ENCODE measurements around the gene HS2ST1.
"Not testable (repeated sequence)": the region's sequence is repeated elsewhere in the genome, so short reads cannot be mapped to it uniquely, and the experiment has no call there.

HS2ST1 gene

DNA sequence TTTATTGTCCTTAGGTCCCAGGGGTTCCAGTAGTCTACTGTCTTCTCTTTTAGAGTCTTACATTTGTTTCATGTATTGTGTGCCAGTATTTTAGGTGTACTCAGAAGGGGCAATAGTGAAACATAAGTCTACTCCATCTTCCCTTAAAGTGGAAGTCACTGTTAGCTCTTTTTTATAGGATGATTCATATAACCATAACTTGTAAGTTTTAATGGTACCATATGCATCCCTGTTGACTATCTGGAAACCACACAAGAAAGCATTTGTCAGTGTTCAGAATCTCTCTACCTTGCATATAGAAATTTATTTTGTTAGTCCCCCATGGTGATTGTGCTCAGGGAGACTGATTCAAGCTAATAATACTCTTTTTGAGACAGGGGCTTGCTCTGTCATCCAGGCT lies 149.9 kb downstream of the HS2ST1 start:
- DNase-seq (ENCODE audit: low read depth in 2 of 2), result no peak

DNA sequence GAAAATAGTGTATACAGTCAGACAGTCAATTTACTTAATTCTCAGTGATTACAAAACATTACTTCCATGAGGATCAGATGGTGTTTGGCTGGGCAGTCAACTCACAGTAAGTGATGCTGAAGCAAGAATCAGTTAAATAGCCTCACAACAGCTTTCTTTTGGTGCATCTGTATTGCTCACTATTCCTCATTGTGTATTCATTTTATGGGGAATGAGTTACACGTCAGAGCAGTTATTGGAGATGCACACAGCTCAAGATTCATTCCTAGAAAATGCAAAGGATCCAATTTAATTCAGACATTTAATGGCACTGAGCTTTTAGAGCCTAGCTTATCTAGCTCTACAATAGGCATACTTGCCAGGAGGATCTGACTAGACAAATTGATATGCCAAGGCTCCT lies 150.6 kb downstream of the HS2ST1 start:
- no peak for DNase-seq (ENCODE audit: low read depth in 2 of 2)

DNA sequence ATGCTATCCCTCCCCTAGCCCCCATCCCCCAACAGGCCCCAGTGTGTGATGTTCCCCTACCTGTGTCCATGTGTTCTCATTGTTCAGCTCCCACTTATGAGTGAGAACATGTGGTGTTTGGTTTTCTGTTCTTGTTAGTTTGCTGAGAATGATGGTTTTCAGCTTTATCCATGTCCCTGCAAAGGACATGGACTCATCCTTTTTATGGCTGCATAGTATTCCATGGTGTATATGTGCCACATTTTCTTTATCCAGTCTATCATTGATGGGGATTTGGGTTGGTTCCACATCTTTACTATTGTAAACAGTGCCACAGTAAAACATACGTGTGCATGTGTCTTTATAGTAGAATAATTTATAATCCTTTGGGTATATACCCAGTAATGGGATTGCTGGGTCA lies 152.3 kb downstream of the HS2ST1 start:
- not testable (repeated sequence) for DNase-seq (ENCODE audit: low read depth in 2 of 2)

DNA sequence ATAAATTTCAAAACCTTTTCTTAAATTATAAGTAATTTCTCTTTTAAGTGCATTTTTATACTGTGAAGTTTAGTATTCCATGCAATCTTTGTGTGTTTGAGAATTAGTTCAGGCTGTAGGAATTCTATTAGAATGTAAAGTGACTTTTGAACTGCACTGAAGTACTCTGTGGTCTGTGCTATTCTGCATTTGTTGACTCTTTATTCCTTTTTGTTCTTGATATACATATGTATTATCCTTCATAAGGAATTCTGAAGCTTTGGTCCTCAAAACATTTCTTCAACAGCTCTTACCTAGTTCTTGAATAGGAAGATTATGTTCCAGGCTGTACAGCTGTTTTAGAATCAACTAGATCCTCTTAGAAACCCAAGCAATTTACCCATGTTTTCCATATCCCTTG lies 158.0 kb downstream of the HS2ST1 start:
- DNase-seq (ENCODE audit: low read depth in 2 of 2), result no peak

DNA sequence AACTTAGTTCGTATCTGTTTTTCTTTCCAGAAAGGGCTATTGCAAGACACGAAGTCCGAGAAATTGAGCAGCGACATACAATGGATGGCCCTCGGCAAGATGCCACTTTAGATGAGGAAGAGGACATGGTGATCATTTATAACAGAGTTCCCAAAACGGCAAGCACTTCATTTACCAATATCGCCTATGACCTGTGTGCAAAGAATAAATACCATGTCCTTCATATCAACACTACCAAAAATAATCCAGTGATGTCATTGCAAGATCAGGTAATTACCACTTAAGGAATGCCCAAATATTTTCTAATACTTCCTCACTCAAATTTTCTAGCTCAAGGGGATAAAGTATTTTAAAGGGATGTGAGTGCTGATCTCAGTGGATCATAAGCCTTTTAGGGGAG lies 158.5 kb downstream of the HS2ST1 start:
- DNase-seq (ENCODE audit: low read depth in 2 of 2), result no peak

DNA sequence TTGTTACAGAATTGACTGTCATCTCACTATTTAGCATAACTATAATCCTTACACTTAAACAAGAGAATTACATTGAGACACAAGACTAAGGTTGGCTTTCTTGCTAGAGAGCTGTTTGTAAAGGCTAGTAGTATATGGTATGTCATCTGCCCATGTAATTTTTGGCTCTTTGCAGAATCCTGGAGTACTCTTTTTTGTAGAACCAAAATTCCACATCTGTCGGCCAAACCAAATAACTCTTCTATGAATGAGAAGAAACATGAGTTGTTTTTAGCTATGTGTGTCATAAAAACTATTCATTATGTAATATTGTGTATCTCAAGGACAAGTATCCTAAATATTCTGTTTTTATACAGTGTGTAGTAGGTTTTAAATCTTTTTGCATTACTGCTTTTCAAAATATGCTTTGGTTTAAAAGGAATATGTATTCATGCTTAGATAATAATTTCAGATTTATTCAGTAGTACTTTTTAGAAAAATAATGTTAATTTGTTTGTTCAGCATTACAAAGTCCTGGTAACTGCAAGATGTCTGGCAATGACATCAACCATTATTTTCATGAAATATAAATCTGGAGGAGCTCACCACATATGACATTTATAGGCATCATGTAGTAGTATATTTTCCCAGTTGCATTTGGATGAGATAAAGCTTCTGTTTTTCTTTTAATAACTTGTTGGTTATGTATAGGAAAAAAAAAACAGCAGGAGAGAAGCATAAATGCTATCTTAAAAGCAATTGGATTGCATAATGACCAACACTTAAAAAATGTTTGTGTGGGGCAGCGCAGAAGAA lies 159.8 kb downstream of the HS2ST1 start:
- no peak for DNase-seq (ENCODE audit: low read depth in 2 of 2)

DNA sequence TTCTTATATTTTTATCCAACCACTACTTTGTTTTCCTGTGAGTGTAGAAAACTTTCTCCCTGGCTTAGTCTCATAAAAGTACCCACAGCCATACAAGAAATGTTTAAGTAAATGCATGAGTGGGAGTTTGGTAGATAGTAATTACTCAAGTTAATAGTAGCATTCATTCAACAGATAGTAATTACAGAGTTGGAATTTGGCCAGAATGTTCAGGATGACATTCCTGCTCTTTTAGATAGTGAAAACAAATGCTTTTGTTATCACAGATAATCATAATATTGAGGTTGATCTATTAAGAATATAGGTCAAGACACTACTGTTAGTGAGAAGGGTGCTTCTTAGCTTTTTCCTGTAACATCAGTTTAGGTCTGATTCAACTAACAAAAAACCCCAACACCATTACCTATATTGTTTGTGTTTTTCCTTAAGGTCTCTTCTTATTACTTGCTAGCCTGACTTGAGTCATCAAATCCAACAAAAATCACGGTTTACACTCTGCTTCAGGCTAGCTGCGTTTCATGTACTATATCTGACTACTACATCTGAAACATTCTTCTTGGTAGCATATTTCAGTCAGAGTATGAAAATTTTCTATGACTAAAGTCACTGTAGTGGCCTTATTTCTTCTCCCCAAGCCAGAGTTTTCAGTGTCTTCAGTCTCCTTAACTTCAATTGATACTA lies 163.7 kb downstream of the HS2ST1 start:
- DNase-seq (ENCODE audit: low read depth in 2 of 2), result no peak

DNA sequence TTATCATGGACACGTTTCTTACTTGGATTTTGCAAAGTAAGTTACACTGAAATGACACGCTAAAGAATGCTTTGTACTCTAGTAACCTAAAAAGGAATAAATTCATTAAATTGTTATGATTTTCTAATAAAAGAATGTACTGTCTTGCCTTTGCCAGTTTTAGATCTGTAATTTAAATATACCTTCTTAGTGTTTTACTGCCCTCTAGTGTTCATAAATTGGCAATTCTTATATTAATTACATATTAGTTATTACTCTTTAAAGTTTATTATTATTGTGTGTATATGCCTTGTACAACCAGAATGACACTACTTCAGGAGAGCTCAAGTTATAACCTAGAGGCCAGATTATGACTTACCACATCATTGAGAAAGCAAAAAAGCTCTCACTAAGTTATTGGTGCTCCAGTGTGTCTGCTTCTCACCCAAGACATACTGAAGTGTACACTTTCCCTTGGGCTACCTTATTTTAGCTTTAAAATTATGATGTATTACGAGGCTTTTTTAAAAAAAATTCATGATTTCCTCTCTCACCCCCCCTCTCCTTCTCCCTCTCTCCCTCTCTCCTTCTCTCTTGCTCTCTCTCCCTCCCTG lies 169.9 kb downstream of the HS2ST1 start:
- DNase-seq (ENCODE audit: low read depth in 2 of 2), result no peak

DNA sequence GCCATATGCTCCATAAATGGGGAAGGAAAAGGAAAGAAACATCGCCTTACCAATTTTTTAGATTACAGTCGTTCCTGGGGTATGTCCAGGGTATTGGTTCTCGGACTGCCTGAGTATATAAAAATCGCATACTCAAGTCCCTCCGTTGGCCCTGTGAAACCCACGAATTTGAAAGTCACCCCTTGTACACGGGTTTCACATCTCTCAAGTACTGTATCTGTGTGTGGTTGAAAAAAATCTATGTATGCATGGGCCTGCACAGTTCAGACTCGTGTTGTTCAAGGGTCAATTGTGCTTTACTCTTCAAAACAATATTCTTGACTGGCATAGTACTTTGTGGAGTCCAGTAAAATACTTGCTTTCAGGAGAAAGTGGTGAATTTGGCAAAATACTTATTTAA lies 171.7 kb downstream of the HS2ST1 start:
- no peak for DNase-seq (ENCODE audit: low read depth in 2 of 2)

DNA sequence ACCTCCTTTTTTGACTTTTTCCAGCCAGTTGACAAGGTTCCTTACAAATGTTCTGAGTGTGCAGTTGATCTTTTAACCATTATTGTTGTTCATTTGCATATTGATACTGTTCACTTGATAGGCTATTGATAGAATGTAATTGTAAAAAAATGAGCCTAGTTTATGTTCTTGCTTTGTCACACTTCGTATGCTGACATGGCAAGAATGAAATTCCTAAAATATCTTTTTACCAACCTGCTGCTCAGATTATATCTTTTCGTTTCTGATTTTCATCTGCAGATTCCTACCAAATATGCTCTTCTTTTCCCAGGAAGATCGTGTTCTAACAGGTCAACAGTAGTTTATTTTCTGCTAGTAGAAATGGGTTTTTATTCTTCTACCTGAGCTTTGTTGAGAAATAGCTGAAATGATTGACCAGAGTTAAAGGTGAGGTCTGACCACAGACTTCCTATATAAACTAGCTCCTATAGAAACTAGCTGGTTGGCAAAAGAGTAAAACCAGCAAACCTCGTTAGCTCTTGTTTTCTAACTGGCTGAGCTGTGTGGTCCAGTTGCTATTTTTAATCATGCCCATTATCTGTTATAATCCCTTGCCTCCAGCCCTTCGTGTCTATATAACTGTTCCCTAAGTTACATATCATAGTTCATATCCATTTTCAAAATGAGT lies 174.8 kb downstream of the HS2ST1 start:
- DNase-seq (ENCODE audit: low read depth in 2 of 2), result no peak

DNA sequence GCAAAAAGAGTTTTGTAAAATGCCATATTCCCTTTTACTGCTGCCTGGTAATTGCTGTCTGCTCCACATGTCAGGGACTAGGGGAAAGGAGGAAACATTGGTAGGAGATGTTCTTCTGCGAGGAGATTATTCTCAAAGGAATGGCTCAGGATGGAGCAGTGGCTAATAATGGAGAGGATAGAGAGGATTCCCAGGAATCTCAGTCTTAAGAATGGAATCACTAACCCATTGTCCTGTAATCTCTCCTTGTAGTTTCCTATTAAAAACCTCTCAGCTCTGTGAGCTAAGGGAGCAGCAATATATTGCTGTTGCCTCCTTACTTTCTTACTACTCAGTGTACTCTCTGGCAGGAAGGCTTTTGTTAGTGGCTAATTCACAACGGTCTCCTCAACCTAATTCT lies 175.4 kb downstream of the HS2ST1 start:
- DNase-seq (ENCODE audit: low read depth in 2 of 2), result no peak

DNA sequence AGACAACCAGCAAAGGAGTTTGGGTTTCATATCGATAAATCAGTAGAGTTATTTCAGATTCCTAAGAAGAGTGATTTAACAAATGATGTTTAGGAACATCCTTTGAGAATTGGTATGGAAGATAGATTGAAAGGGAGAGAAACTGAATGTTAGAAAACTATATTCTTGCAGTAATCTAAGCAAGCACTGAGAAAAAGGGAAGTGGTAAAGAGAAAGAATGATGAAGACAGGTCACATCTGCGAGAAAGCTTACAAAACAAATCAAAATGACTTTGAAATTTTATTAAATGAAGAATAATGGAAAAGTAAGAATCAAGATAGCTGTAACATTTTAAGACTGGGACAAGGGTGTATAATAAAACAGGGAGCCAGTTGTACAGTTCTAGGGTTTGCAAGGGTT lies 177.0 kb downstream of the HS2ST1 start:
- no peak for DNase-seq (ENCODE audit: low read depth in 2 of 2)

DNA sequence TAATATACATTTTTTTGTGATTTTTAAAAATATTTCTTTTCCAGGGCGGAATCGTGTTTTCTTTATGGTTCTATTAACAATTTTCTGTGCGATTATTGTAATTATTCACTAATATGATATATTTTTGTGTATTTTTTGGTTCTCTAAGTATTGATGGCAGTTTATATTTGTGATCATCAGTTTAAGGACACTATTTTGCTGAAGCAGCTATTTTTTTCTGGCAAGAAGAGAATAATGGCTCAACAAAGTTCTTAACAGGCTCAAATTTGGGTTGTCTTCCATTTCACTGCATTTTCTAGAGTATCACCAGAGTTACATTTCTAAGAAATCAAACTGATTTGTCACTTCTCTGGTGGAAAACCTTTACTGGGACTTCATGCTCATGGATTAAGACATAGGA lies 178.4 kb downstream of the HS2ST1 start:
- no peak for DNase-seq (ENCODE audit: low read depth in 2 of 2)

DNA sequence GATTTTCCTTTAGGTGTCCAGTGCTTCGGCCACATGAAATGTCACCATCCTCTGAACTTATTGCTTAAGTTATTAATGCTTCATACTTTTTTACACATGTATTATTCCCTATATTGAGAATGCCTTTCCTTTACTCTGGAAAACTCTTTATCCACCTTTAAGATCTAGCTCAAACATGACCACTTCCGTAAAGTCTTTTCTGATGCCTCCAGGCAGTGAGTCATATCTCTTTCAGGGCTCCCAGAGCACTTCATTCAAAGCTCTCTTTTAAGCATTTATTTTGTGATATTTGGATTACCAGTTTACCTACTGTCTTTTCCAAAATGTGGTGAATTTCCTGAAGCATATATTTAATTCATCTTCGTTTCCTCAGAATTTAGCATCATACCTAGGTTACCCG lies 178.9 kb downstream of the HS2ST1 start:
- DNase-seq (ENCODE audit: low read depth in 2 of 2), result no peak

DNA sequence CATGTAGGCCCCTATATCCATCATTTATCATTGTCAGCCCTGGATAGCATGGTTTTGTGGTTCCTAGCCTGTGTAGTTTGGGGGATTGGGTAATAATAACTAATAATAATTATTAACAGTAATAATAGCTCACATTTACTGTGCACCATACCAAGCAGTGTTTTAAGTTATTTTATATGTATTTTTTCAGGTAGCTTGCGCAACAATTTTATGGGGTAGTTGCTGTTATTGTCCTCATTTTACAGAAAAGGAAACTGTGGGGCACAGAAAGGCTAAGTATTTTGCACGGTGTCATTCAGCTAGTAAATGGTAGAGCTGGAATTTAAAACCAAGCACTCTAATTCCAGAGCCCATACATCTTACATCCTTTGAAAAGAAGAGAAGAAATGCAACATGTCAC lies 179.8 kb downstream of the HS2ST1 start:
- DNase-seq (ENCODE audit: low read depth in 2 of 2), result no peak

DNA sequence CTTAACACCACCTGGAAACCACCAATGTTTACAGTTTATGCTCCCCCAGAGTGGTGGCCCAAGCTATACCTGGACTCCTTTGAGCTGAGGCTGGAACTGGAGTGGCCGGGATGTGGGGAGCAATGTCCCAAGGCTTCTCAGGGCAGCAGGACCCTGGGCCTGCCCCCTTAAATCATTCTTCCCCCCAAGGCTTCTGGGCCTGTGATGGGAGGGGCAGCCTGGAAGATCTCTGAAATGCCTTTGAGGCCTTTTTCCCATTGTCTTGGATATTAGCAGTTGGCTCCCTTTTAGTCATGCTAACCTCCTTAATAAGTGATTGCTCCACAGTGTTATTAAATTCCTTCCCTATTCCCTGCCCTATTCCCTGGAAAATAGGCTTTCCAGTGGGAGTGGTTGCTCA lies 185.8 kb downstream of the HS2ST1 start:
- DNase-seq (ENCODE audit: low read depth in 2 of 2), result no peak

DNA sequence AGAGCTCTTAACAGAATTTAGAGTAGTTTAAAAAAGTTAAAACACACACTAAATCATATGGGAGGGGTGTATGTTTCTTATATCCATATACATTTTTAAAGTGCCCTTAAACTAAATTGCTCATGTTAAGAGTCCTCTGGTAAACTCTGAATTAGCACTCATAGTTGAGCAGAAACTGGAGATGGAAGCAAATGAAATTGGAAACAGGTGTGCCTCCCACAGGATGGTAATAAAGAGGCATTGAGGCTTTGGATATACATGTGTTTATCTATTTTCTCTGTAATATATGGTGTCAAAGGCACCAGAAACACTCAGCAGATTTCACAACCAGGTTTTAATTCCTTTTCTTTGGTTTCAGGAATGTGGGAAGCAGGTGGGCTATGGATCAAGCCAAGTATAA lies 188.6 kb downstream of the HS2ST1 start:
- no peak for DNase-seq (ENCODE audit: low read depth in 2 of 2)

DNA sequence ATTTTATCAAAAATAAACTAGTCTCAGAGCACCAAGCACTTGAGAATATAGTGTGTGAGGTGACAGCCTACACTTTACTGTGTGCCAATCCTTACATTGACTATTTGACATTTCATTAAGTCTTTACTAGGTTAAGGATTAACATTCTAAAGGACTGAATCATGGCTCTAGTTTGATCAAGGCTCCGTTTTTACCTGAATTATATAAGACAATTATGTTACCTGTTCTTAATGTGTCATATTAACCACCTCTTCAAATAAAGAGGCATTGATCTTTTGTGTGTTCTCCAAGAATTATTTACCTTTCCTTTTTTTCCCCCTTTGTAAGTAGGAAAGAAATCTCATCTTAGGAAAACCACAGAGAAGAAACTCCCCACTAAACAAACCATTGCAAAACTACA lies 189.7 kb downstream of the HS2ST1 start:
- DNase-seq (ENCODE audit: low read depth in 2 of 2), result no peak

DNA sequence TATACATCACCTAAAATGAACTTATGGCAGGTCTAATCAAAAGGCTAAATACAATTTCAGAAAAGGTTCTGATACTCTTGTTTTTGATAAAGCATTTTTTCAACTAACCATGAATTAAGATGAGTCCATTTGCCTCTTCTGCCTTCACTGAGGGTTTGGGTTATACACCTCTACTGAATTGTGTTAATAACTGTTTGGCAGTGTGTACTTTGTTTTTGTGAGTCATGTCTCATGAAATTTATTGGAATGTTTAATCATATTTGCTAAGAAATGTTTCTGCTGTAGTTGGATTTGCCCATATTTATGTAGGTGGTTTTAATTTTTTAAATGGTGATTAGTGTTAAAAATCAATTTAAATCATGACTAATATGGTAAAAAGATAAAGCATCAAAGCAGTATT lies 190.5 kb downstream of the HS2ST1 start:
- no peak for DNase-seq (ENCODE audit: low read depth in 2 of 2)

DNA sequence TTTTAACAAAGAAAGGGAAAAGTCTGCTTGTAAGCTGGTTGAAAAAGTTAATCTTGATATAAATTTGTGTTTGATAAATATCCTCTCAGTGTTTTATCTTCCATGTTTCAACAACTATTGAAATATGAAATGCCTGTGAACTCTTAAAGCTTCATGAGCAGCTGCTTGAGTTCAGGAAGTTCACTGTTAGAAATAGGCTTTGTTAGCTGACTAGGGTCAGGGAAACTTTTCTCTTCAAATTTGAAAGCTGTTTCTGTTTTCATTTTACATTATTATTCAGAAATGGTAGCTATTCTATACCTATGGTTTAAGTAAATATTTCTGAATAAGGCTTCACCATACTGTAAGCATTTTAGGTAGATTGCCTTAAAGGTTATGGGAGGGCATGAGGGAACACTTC lies 191.7 kb downstream of the HS2ST1 start:
- DNase-seq (ENCODE audit: low read depth in 2 of 2), result no peak

DNA sequence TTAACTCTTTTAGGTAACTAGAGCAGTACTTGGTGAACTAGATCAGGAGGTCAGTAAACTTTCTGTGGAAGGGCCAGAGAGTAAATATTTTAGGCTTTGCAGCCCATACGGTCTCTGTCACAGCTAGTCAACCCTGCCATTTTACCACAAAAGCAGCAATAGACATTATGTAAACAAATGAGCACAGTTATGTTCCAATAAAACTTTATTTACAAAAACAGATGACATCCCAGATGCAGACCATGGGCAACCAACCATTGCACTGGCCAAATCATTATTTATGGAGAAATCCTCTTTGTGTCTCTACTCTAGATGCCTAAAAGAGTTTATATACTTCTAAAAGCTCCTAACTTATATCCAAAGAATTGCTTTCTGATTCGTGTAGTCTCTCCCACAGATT lies 192.4 kb downstream of the HS2ST1 start:
- DNase-seq (ENCODE audit: low read depth in 2 of 2), result no peak

DNA sequence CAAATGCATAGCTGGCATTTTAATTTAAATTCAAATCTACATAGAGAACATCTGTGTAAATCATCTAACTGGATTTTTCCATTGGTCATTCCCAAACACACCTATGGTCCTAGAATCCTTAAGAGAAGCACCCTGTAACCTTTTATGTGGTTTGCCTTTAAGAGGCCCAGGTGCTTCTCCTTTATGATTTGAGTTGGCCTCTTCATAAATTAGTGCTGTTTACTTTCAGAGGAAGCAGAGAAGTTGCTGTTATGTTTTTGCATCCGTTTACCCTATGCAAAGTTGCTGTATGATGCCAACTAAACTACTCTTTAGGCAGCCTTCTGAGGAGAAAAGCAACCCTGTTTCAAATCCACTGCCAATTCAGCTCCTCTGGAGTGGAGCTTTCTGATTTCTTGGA lies 193.8 kb downstream of the HS2ST1 start:
- no peak for DNase-seq (ENCODE audit: low read depth in 2 of 2)
